ENCODE data around the gene RBM5. TPM values are rescaled to one million over a fixed set of nuclear protein-coding genes. Genes with fewer than 3 reads are reported as not detected.
A peak's percentile ranks its signal among the peaks of the same experiment; 100 is the strongest.

The RBM5 gene
- total RNA-seq, 3 donors from 2014 or later: 128 to 183 (median 158) TPM

DNA sequence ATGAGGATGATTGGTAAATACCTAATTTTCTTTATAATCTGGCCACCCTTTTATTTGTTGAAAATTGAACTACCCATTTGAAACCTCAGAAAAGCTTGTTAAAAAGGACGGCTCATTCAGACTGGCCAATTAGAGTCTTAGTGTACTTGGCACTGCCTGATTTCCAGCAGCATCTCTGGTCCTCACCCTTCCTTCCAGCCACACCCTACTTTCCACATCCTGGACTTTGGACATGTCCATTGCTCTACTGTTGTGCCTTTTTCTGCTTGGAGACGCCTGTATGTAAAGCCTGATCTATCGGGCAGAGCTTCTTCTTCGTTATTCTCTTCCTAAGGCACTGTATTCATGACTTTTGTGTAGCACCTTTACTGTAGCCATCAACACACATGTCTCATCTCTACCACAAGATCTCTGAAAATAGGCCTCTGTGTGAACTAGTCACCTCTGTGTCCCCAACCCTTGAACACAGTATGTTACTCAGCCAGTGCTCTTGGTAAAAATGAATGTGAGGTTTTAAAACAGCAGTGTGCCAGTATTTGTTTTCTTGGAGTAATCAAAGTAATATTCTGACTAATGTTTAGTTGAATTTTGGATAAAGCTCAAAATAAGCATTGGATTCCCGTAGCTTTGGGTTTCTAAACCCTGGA lies 6.8 kb downstream of the RBM5 start:
- TF ChIP-seq, protein P1, sequence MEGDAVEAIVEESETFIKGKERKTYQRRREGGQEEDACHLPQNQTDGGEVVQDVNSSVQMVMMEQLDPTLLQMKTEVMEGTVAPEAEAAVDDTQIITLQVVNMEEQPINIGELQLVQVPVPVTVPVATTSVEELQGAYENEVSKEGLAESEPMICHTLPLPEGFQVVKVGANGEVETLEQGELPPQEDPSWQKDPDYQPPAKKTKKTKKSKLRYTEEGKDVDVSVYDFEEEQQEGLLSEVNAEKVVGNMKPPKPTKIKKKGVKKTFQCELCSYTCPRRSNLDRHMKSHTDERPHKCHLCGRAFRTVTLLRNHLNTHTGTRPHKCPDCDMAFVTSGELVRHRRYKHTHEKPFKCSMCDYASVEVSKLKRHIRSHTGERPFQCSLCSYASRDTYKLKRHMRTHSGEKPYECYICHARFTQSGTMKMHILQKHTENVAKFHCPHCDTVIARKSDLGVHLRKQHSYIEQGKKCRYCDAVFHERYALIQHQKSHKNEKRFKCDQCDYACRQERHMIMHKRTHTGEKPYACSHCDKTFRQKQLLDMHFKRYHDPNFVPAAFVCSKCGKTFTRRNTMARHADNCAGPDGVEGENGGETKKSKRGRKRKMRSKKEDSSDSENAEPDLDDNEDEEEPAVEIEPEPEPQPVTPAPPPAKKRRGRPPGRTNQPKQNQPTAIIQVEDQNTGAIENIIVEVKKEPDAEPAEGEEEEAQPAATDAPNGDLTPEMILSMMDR (IDR thresholded peaks at IDR 0.05): no peak
- H3K36me3 ChIP-seq (ENCODE audit: low read depth): peaks cover 29% of the 10 kb centered on the region
- no peak overlapping the region for H3K4me3 ChIP-seq
- H3K9me3 ChIP-seq: no peaks in the 10 kb centered on the region
- DNase-seq (peak in 1 of 3 donors; percentile 67), ATAC-seq (peak; percentile 97)
- intact Hi-C loops (cut with DNase I, micrococcal nuclease): no loop called here
- H3K4me1 ChIP-seq (ENCODE audit: low read depth): peaks cover 13% of the 10 kb centered on the region

DNA sequence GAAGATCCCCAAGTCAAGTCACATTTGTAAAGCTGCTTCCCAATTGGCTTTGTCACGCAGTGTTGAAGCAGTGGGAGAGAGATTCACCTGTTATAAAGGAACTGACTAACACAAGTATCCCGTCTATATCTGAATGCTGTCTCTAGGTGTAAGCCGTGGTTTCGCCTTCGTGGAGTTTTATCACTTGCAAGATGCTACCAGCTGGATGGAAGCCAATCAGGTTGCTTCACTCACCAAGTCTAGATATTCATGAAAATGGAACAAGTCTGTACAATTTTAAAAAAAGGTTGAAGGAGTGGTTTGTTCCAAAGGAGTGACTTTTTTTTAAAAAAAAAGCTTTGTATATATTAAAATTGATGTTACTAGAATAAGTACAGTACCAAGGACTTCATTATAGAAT lies 11.7 kb downstream of the RBM5 start:
- H3K9me3 ChIP-seq: no peaks in the 10 kb centered on the region
- peaks cover 1% of the 10 kb centered on the region for H3K4me1 ChIP-seq (ENCODE audit: low read depth)
- TF ChIP-seq, protein P1 (IDR thresholded peaks at IDR 0.05): no peak
- intact Hi-C loops (cut with DNase I, micrococcal nuclease): no loop called here
- ATAC-seq: no peak
- peaks cover 28% of the 10 kb centered on the region for H3K36me3 ChIP-seq (ENCODE audit: low read depth)
- no peak overlapping the region for H3K4me3 ChIP-seq
- DNase-seq: no peak

DNA sequence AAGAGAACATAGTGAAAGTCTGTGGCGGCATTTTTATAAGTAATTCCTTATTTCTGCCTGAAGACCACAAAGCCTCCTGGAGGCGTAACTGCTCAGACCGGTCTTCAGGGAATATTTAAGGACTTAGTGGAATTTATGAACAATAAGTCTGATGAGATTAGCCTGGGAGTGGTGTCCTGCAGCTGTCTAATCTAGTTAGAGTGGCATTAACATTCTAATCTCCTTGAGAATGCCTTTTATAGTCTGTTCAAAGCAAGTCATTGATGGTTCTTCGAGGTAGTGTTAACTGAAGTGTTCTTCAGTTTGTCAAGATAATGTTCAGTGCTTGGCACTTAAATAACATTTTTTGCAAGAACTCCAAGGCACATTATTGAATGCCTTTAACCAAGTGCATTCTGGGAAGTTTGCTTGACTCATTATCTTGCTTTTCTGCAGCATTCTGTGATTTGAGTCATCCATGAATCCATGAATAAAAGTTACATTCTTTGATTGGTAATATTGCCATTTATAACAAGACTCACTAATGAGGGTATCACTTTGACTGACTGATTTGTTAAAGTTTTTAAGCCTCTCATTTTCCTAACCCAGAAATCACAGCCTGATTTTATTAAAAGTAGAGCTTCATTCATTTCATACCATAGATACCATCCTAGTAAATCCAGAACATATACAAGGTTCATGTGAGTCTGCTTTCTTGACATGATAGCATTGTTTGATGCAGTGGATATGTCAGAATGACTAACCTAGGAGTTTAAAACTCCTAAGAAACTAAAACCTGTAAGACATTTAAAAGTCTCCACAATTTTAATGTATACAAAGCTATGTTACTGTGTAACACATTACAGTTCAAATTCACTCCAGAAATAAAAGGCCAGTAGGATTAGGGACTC lies 12.5 kb downstream of the RBM5 start:
- Histone ChIP-seq H3K36me3 (ENCODE audit: low read depth) (peaks cover 19% of the 10 kb centered on the region), H3K4me3 (no peak overlapping the region), H3K9me3 (no peaks in the 10 kb centered on the region), H3K4me1 (ENCODE audit: low read depth) (no peaks in the 10 kb centered on the region)
- ATAC-seq: no peak
- intact Hi-C loops (cut with DNase I, micrococcal nuclease): no loop called here
- TF ChIP-seq, protein P1 (IDR thresholded peaks at IDR 0.05): no peak
- DNase-seq: no peak

DNA sequence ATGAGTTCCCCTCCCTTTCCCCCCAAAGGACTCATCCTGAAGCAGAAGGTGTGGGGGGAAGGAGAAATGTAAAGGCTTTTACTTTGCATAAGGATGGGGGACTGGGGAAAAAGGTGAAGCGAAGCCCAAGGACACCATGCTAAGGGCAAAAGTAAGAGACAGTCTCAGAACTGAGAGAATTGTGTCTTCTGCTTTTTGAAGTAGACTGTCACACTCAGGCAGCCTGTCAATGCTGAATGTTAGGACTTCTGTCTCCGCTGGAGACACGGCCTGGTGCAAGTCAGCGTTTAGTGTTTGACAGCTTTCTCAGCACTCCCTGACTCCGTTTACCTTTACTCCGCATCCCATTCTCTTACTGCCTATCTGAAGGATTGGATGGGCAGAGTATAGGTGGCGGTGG lies 13.8 kb downstream of the RBM5 start:
- no peaks in the 10 kb centered on the region for H3K4me1 ChIP-seq (ENCODE audit: low read depth)
- H3K36me3 ChIP-seq (ENCODE audit: low read depth): peaks cover 24% of the 10 kb centered on the region
- H3K4me3 ChIP-seq: no peak overlapping the region
- intact Hi-C loops (cut with DNase I, micrococcal nuclease): no loop called here
- DNase-seq (no peak), ATAC-seq (no peak)
- no peaks in the 10 kb centered on the region for H3K9me3 ChIP-seq
- TF ChIP-seq, protein P1 (IDR thresholded peaks at IDR 0.05): no peak

DNA sequence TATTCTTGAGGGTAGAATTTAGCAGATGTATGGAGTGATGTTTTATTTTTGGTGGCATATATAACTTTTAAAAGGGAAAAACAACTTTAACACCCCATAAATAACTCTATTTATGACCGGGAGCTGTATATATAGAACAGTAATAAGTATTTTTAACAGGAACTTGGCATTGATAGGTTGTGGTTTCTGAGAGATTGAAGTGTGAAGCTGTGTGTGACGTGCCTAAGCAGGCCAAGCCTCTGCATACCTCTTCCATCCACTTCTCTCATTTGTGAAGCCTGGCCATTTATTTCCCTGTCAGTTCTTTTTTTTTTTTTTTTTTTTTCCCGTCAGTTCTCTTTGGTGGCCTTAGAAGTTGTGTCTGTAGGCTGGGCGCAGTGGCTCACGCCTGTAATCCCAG lies 23.0 kb downstream of the RBM5 start:
- no peaks in the 10 kb centered on the region for H3K4me1 ChIP-seq (ENCODE audit: low read depth)
- ATAC-seq (no peak), DNase-seq (no peak)
- H3K4me3 ChIP-seq: no peak overlapping the region
- H3K9me3 ChIP-seq: no peaks in the 10 kb centered on the region
- TF ChIP-seq, protein P1 (IDR thresholded peaks at IDR 0.05): no peak
- peaks cover 50% of the 10 kb centered on the region for H3K36me3 ChIP-seq (ENCODE audit: low read depth)
- intact Hi-C loops (cut with DNase I, micrococcal nuclease): no loop called here
